PC-3 (cell line): ENCODE measurements around the gene PALS1. TPM values are rescaled to one million over a fixed set of nuclear protein-coding genes. Genes with fewer than 3 reads are reported as not detected.

Source experiments
- ATAC-seq: fragments of 200-7000 bp; cut with Tn5 transposase; 2 replicates; pipeline ENCODE4 v1.9.1; 2020; ENCODE audit warnings: mild to moderate bottlenecking, moderate library complexity
- BruUV-seq: library from RNA; stranded (reverse); fragments of 400-500 nt; replicated peaks from 2 replicates; lab custom pipeline; 2021; lab: Mats Ljungman, UMichigan
- CTCF ChIA-PET: fragments of 300-600 bp; sonication (Branson Sonifier 250); formaldehyde crosslinking; loops from one replicate; lab custom pipeline; 2022; ENCODE audit warnings: antibody characterized with exemption; lab: Charles Lee
- POLR2A ChIA-PET: fragments of 300-600 bp; sonication (Branson Sonifier 250); formaldehyde crosslinking; loops from one replicate; lab custom pipeline; 2022; ENCODE audit warnings: antibody characterized with exemption; ENCODE audit not compliant: unreplicated experiment; lab: Charles Lee
- DNase-seq: peaks from one replicate; pipeline ENCODE4 v3.0.0-alpha.2; 2015
- H2AFZ ChIP-seq: fragments of 300-600 bp; sonication (generic); 2 replicates; pipeline ENCODE4 v1.6.0; 2016; ENCODE audit warnings: antibody characterized with exemption, low read length
- H3F3A ChIP-seq: fragments of 300-600 bp; sonication (generic); one replicate; pipeline ENCODE4 v1.6.0; 2017; ENCODE audit warnings: antibody characterized with exemption, low read length, control low read depth, mild to moderate bottlenecking; ENCODE audit not compliant: unreplicated experiment
- H3K27ac ChIP-seq: fragments of 300-600 bp; sonication (generic); 2 replicates; pipeline ENCODE4 v1.5.1; 2016; ENCODE audit warnings: mild to moderate bottlenecking, low read length
- H3K27me3 ChIP-seq: fragments of 300-600 bp; sonication (generic); 2 replicates; pipeline ENCODE4 v1.6.1; 2016; ENCODE audit warnings: low read length, mixed read lengths
- H3K36me3 ChIP-seq: fragments of 300-600 bp; sonication (generic); 2 replicates; pipeline ENCODE4 v1.6.1; 2016; ENCODE audit warnings: low read depth, mixed run types, low read length, mixed read lengths
- H3K4me1 ChIP-seq: fragments of 300-600 bp; sonication (generic); 2 replicates; pipeline ENCODE4 v1.5.1; 2016; ENCODE audit warnings: low read length; ENCODE audit not compliant: insufficient read depth
- H3K4me2 ChIP-seq: fragments of 300-600 bp; sonication (generic); 2 replicates; pipeline ENCODE4 v1.6.0; 2016; ENCODE audit warnings: low read length
- H3K4me3 ChIP-seq: fragments of 300-600 bp; sonication (generic); 2 replicates; pipeline ENCODE4 v1.5.1; 2016; ENCODE audit warnings: mild to moderate bottlenecking, low read length, mixed read lengths
- H3K79me2 ChIP-seq: fragments of 300-600 bp; sonication (generic); 2 replicates; pipeline ENCODE4 v1.6.1; 2017; ENCODE audit warnings: low read length, mixed read lengths
- H3K9ac ChIP-seq: fragments of 300-600 bp; sonication (generic); 2 replicates; pipeline ENCODE4 v1.6.0; 2016; ENCODE audit warnings: mild to moderate bottlenecking, low read length
- H3K9me2 ChIP-seq: fragments of 300-600 bp; sonication (generic); replicated peaks from 2 replicates; pipeline ENCODE4 v1.6.1; 2016; ENCODE audit warnings: mixed run types, low read length, mixed read lengths
- H3K9me3 ChIP-seq: fragments of 300-600 bp; sonication (generic); 2 replicates; pipeline ENCODE4 v1.6.1; 2016; ENCODE audit warnings: low read length, mixed read lengths
- H4K20me1 ChIP-seq: fragments of 300-600 bp; sonication (generic); 2 replicates; pipeline ENCODE4 v1.6.1; 2016; ENCODE audit warnings: low read length, mixed read lengths
- CTCF ChIP-seq: fragments of 300-600 bp; sonication (generic); conservative IDR thresholded peaks from 2 replicates; pipeline ENCODE4 v1.5.1; 2017; ENCODE audit warnings: antibody characterized with exemption, low read depth, mild to moderate bottlenecking, low read length
- EZH2 ChIP-seq: fragments of 300-600 bp; sonication (generic); IDR thresholded peaks from one replicate; pipeline ENCODE4 v1.6.1; 2017; ENCODE audit warnings: antibody characterized with exemption, mild to moderate bottlenecking, low read length; ENCODE audit not compliant: unreplicated experiment
- EZH2phosphoT487 ChIP-seq: fragments of 300-600 bp; sonication (generic); IDR thresholded peaks from 2 replicates; pipeline ENCODE4 v1.6.1; 2018; ENCODE audit warnings: mild to moderate bottlenecking, antibody characterized with exemption, low read length, borderline replicate concordance
- intact Hi-C: fragments of 100-400 bp; cut with micrococcal nuclease; formaldehyde crosslinking; loops from 2 replicates; pipeline ENCODE4 v1.9.0; 2023
- total RNA-seq: library from RNA; depleted of rRNA; stranded (reverse); fragments of >200 nt; gene quantifications from 2 replicates; pipeline ENCODE4 v1.2.3, GENCODE V29; 2014

PALS1 gene
- total RNA-seq, 1 experiment from 2014 or later = 31.5 TPM

- no peaks in the 10 kb centered on the region for H3K9me2 ChIP-seq
- H3K9ac ChIP-seq = no peak overlapping the region
- no TSS peak for BruUV-seq
- no peak overlapping the region for H2AFZ ChIP-seq
- DNase-seq (no peak), ATAC-seq (no peak)
- H3K4me2 ChIP-seq = no peak overlapping the region
- H3K27me3 ChIP-seq = no peaks in the 10 kb centered on the region
- H4K20me1 ChIP-seq = peaks cover 19% of the 10 kb centered on the region
- TF ChIP-seq EZH2phosphoT487 (no peak), EZH2 (no peak), CTCF (no peak)
- peaks cover 78% of the 10 kb centered on the region for H3K79me2 ChIP-seq
- H3K36me3 ChIP-seq = peaks cover 17% of the 10 kb centered on the region
- ChIA-PET CTCF (no interaction called here), POLR2A (no interaction called here)
- H3K9me3 ChIP-seq = no peaks in the 10 kb centered on the region
- no peak overlapping the region for H3K4me3 ChIP-seq
- H3K27ac ChIP-seq = no peak overlapping the region
- H3F3A ChIP-seq = no peaks in the 10 kb centered on the region
- H3K4me1 ChIP-seq = peaks cover 3% of the 10 kb centered on the region; the same call in 1 of the 2 replicates
- intact Hi-C loops = loop anchor here (2.0 kb wide), 1 partner anchor 16 kb away; no protein-coding TSS in a partner anchor
Measured at GRCh38 chr14:67268426-67269150, 27.4 kb downstream of the PALS1 start.

- Histone ChIP-seq H3K9me2 (no peaks in the 10 kb centered on the region), H4K20me1 (peaks cover 12% of the 10 kb centered on the region; the same call in 1 of the 2 replicates), H3K4me2 (no peak overlapping the region), H3F3A (no peaks in the 10 kb centered on the region), H3K79me2 (peaks cover 69% of the 10 kb centered on the region), H3K9me3 (no peaks in the 10 kb centered on the region), H3K27ac (no peak overlapping the region), H3K36me3 (peaks cover 17% of the 10 kb centered on the region), H2AFZ (no peak overlapping the region), H3K9ac (no peak overlapping the region), H3K27me3 (no peaks in the 10 kb centered on the region), H3K4me1 (no peaks in the 10 kb centered on the region), H3K4me3 (no peak overlapping the region)
- ChIA-PET CTCF (interaction anchor here (1.0 kb wide), 1 partner anchor 82 kb away, joined by 4 read pairs; no protein-coding TSS in a partner anchor), POLR2A (interaction anchor here (0.6 kb wide), 2 partner anchors 37 to 52 kb away, joined by 3 to 6 read pairs; no protein-coding TSS in a partner anchor)
- DNase-seq (no peak), ATAC-seq (no peak)
- no peak for TF ChIP-seq EZH2
- TF ChIP-seq EZH2phosphoT487 = no peak
- TF ChIP-seq CTCF = no peak
- no TSS peak for BruUV-seq
- intact Hi-C loops = loop anchor here (2.0 kb wide), 1 partner anchor 17 kb away; no protein-coding TSS in a partner anchor
Measured at GRCh38 chr14:67269298-67270060, 28.2 kb downstream of the PALS1 start.
